GM12891 (cell line): ENCODE measurements around the gene PPFIA1.
A peak's percentile ranks its signal among the peaks of the same experiment; 100 is the strongest.

Source experiments
- DNase-seq: peaks from one replicate; pipeline ENCODE4 v3.0.0; 2011; ENCODE audit warnings: low spot score; ENCODE audit not compliant: insufficient read length
- FAIRE-seq: peaks from 2 replicates; lab custom pipeline; 2011; peaks lifted over from hg19 to GRCh38; lab: Jason Lieb, UNC
- PAX5 ChIP-seq: IDR thresholded peaks from 2 replicates; pipeline ENCODE4 v1.6.1; 2011; ENCODE audit warnings: low read length, moderate library complexity, mild to moderate bottlenecking; ENCODE audit not compliant: insufficient read depth, severe bottlenecking
- POLR2A ChIP-seq: IDR thresholded peaks from 2 replicates; pipeline ENCODE4 v1.6.1; 2011; ENCODE audit warnings: low read depth, low read length, control low read depth
- POLR2AphosphoS5 ChIP-seq: IDR thresholded peaks from 2 replicates; pipeline ENCODE4 v1.6.1; 2011; ENCODE audit warnings: low read depth, low read length, control low read depth
- POU2F2 ChIP-seq: IDR thresholded peaks from 2 replicates; pipeline ENCODE4 v1.6.1; 2011; ENCODE audit warnings: low read depth, mild to moderate bottlenecking, control low read depth, low read length, moderate library complexity
- SPI1 ChIP-seq: IDR thresholded peaks from 2 replicates; pipeline ENCODE4 v1.6.1; 2011; ENCODE audit warnings: low read depth, low read length, control low read depth
- TAF1 ChIP-seq: IDR thresholded peaks from 2 replicates; pipeline ENCODE4 v1.6.1; 2011; ENCODE audit warnings: low read depth, low read length, control low read depth

Gene PPFIA1

DNA sequence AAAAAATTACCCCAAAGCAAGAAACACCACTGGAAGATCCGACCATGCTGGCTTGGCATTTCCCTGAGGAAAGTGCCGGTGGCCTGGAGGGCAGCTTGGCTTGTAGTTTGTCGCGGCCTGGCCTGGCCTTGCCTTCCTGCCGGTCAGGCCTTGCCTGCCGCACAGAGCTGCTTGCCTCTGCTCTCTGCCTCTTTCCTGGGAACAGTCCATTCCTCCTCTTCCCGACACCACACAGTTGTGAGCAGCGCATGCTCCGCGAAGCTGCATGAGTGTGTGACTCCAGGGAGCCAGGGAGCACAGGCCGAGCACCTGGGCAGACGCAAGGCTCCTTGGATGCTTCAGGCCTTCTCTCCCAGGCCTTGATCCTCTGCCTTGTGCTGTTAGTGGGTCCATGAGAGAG lies 147.6 kb downstream of the PPFIA1 start:
- FAIRE-seq = no peak
- no peak for DNase-seq
- TF ChIP-seq POU2F2 = no peak
- no peak for TF ChIP-seq POLR2A
- TF ChIP-seq PAX5 = no peak
- no peak for TF ChIP-seq SPI1
- TF ChIP-seq TAF1 = no peak
- no peak for TF ChIP-seq POLR2AphosphoS5

DNA sequence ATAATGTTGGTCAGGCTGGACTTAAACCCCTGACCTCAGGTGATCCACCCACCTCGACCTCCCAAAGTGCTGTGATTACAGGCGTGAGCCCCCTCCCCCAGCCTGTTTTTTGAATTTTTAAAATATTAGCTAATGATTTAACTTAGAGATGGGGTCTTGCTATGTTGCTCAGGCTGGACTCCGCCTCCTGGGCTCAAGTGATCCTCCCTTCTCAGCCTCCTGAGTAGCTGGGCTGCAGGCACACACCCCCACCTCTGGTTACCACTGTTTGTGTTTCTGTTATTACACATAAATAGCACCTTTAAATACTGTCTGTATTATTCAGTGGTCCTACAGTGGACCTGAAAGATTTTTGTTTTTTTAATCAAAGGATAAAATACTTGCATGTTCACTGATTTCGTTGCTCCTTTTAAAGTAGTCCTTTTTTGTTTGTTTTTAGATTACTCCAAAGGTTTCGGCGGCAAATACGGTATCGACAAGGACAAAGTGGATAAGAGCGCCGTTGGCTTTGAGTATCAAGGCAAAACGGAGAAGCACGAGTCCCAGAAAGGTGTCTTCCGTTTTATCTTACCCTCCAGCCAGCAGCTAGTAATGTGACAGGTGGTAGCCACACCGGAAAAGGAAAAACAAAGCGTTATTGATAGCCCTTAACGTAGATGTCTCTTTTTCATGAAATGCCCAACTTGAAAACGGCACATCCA lies 149.0 kb downstream of the PPFIA1 start:
- TF ChIP-seq TAF1 = no peak
- TF ChIP-seq POLR2A = no peak
- TF ChIP-seq POU2F2 = no peak
- no peak for TF ChIP-seq SPI1
- no peak for TF ChIP-seq POLR2AphosphoS5
- no peak for TF ChIP-seq PAX5
- no peak for DNase-seq
- no peak for FAIRE-seq

DNA sequence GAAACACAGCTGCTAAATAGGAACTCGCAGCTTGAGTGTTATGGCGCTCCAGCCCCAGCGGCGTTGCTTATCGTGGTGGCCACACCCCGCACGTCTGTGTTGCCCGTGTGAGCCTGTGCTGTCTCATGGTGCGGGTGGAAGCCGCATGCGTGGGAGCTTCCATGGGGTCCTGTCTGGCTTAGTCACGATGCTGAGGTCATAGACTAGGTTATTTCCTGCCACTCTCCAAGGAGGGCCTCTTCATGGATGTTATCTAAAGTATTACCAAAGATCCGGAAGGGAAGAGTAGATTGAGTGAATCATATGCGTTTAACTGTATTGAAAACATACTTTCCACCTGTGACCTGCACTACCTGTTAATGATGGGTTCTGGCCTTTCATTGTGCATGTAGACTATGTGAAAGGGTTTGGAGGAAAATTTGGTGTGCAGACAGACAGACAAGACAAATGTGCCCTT lies 149.5 kb downstream of the PPFIA1 start:
- no peak for TF ChIP-seq POU2F2
- no peak for TF ChIP-seq PAX5
- DNase-seq = no peak
- FAIRE-seq = peak; percentile 50

DNA sequence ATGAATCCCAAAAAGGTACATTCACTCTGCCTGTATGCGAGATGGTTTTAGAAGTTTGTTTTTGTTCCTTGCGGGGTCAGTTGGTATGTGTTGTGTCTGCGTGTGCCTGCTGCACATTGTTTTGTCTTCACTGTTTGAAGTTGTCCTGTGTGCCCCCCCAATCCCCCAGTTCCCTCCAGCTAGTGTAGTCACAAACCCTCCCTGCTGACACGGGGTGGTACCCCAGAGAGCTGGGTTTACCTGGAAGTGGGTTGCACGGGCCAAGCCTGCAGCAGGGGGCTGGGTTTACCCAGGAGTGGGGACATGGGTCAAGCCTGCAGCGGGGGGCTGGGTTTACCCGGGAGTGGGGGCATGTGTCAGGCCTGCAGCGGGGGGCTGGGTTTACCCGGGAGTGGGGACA lies 150.0 kb downstream of the PPFIA1 start:
- DNase-seq (no peak), FAIRE-seq (no peak)
- no peak for TF ChIP-seq PAX5
- TF ChIP-seq POLR2AphosphoS5 = no peak
- no peak for TF ChIP-seq POU2F2
- no peak for TF ChIP-seq POLR2A
- no peak for TF ChIP-seq TAF1
- no peak for TF ChIP-seq SPI1

DNA sequence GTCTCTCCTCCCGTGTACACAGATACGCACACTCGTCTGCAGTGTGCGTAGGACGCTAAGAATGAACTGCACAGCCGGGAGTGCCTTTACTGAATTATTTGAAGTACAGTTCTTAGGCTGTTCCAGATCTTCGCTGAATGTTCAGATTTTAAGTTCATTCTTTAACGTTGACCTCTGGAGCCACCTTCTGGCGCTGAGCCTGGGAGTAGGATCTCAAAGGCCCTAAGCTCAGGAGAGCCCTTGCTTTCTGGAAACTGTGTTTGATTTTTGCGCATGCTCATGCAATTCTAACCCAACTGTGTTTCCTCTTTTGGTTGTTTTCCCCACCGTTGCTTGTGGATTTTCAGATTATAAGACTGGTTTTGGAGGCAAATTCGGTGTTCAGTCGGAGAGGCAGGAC lies 150.6 kb downstream of the PPFIA1 start:
- TF ChIP-seq POLR2AphosphoS5 (no peak), PAX5 (no peak)
- no peak for FAIRE-seq
- DNase-seq = no peak

DNA sequence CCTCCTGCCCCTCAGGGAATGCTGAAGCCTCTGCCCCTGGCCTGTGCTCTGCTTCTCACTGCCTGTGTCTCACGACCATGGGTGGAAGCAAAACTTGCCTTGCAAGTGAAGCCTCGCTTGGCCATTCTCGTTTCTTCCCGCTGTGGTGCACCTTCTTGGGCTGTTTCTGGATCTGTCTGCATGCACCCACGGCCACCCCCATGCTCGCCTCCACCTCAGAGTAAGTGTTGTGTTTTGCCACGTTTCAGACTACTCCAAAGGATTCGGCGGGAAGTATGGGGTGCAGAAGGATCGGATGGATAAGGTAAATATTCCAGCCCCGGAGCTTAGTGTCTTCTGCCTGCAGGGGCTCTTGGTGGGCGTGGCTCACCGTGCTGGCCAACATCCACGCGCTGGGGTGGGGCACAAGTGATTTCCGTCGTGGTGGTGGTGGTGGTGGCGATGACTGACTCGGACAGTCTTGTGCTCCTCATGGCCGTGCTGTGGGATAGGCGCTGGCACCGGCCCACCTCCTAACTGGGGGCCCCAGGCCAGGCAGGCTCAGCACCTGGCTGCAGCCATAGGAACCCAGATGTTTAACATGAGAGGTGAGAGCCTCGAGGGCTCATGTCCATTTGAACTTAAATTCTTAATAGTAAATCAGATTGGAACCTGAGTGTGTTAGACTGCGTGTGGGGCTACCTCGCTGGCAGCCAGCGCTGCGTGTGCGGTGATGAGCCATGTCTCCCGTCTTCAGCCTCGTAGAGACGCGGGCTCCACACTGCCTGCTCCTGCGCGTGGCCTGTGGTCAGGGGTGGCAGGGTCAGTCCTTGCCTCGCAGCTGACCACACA lies 152.4 kb downstream of the PPFIA1 start:
- TF ChIP-seq POLR2A (no peak), TAF1 (no peak), PAX5 (no peak), POU2F2 (no peak), POLR2AphosphoS5 (no peak), SPI1 (no peak)
- no peak for FAIRE-seq

DNA sequence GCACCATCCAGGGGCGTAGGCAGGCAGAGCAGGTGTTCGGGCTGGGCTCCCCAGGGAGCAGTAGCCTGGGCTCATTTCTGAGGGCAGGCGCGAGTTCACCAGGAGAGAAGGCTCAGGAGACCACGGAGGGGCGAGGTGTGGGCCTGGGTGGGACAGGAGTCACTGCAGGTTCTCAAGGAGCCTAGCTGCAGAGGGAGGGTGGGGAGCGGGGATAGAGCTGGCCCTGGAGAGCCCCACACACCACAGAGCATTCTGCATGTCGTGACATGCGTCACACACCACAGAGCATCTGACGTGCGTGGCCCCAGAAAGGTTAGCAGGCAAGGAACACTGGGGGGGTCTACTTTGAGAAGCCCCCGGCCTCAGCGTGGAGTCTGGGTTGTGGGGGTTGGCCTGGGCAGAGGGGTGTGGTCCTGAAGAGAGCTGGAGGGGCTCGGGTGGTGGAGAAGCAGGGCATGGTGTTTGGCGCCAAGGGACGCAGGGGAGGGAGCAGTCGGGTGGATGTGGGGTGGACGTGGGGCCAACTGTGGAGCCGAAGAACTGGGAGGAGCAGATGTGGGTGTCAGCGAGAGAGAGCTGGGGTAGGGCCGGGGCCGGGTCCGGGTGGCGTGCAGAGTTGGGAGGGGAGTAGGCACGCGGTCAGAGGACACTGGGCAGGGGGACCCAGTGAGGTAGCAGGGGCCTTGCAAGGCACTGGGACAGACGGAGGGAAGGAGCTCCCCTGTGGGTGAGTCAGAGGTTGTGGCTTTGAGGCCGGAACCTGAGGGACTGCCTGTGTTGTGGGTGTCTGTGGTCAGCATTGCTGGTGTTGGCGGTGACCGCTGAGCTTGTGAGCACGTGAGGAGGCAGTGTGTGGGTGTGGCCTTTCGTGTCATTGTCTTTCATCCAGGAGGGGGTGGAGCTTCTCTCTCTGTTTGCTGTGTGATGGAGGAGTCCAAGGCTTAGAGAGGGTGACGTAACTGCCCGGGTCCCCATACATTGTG lies 153.3 kb downstream of the PPFIA1 start:
- TF ChIP-seq TAF1 (no peak), POLR2AphosphoS5 (0 out of 2 replicates have a peak, but pooled peaks have one; percentile 29), POU2F2 (peak; percentile 57; the same call in 1 of the 2 replicates)
- FAIRE-seq (peak; percentile 90), DNase-seq (peak; percentile 71)

More for the DNA sequence above, 152.4 kb downstream of the PPFIA1 start:
- no peak for DNase-seq

DNA sequence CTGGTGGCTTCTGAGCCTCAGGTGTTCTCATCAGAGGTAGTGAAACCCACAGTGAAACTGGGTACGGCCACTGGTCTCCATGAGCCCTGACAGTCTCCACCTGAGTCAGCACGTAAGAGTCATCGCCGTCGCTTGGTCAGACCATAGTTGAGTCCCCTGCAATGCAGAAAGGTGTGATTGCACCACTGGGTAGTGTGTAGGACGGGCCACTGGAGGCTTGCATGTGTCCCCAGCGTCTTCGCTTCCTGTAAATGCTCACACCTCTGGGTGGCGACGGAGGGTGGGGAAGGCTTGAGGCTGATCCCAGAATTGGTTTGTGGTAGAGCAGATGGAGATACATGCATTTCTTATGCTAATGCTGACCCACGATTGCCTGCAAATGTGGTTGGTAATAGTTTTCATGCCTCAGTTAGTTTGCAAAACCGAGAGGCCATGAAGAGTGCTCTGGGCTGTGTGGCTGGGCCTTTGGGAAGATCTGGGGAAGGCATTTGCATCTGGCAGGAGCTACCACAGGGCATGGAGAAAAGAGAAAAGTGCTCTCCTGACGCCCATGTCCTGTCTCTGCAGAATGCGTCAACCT lies 154.4 kb downstream of the PPFIA1 start:
- TF ChIP-seq PAX5 = no peak
- no peak for TF ChIP-seq POLR2AphosphoS5
- no peak for TF ChIP-seq POLR2A
- TF ChIP-seq SPI1 = peak; percentile 37; the same call in 1 of the 2 replicates
- peak; percentile 80 for TF ChIP-seq POU2F2
- TF ChIP-seq TAF1 = no peak
- peak; percentile 90 for FAIRE-seq
- DNase-seq = peak; percentile 51

DNA sequence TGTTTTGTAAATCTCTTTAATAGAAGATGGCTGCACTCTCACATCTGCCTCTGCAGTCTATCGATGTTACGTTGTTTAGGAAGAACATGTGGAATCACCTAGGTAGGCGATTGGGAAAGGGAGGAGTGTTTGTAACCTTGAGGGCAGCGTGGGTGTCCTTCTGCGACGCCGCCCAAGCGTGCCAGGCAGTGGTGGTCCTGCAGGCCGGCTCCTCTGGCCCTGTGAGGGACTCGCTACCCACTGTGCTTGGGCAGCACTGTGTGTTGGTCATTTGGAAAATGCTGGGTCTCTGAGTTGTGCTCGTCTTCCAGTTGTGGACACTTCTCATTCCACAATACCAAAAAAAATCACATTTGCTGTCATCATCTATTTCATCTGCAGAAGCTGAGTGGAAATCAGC lies 156.9 kb downstream of the PPFIA1 start:
- FAIRE-seq = no peak
- TF ChIP-seq TAF1 = no peak
- DNase-seq = no peak
